ENCODE data around the gene GPR158.

DNA sequence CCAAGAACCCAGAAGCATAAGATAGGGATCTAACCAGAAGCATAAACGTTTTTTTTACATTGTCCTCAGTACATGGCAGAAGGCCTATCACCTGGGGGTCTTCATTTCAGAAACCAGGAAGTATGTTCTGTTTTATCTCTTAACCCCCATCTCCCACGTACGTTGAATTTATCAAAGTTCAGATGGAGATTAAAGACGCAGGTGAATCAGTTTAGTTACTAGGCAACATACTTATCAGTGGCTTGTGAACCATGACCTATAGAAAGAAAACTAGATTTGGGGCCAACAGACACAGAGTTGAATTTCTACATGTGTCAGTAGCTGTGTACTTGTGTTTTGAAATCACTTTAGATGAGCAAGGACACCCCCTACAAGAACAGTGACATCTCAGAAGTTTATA lies 122.7 kb downstream of the GPR158 start:
- TF ChIP-seq, protein P1, sequence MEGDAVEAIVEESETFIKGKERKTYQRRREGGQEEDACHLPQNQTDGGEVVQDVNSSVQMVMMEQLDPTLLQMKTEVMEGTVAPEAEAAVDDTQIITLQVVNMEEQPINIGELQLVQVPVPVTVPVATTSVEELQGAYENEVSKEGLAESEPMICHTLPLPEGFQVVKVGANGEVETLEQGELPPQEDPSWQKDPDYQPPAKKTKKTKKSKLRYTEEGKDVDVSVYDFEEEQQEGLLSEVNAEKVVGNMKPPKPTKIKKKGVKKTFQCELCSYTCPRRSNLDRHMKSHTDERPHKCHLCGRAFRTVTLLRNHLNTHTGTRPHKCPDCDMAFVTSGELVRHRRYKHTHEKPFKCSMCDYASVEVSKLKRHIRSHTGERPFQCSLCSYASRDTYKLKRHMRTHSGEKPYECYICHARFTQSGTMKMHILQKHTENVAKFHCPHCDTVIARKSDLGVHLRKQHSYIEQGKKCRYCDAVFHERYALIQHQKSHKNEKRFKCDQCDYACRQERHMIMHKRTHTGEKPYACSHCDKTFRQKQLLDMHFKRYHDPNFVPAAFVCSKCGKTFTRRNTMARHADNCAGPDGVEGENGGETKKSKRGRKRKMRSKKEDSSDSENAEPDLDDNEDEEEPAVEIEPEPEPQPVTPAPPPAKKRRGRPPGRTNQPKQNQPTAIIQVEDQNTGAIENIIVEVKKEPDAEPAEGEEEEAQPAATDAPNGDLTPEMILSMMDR (IDR thresholded peaks at IDR 0.05; ENCODE audit: insufficient read depth, low read length, poor library complexity, severe bottlenecking): no peak
- TF ChIP-seq EZH2phosphoT487 (conservative IDR thresholded peaks at IDR 0.05; ENCODE audit: low read length): no peak
